HTR-8/SVneo (cell line): ENCODE measurements around the gene PAFAH1B2.
"Not testable (repeated sequence)": the region's sequence is repeated elsewhere in the genome, so short reads cannot be mapped to it uniquely, and the experiment has no call there.

Source experiments
- DNase-seq: peaks from one replicate; pipeline ENCODE4 v3.0.0; 2011; ENCODE audit warnings: low spot score, mixed read lengths; ENCODE audit not compliant: insufficient read length
- FAIRE-seq: peaks from 2 replicates; lab custom pipeline; 2011; peaks lifted over from hg19 to GRCh38; lab: Jason Lieb, UNC

The PAFAH1B2 gene

DNA sequence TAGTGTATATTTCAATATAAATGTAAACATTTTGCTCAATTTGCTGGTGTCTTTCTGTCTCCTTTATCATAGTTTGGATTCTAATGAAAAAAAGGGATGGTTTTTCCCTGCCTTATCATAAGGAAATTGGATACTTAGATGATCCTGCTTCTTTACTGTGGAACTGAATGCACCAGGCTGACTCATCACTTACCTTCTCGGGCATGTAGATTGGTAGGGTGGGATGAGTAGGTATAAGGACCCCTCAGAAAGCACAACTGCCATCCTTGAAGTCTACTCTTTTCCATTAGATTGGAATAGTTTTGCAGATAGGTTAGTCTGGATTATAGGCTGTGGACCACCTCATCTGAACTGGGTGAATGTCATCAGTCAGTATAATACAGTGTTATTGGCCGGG lies 26.9 kb downstream of the PAFAH1B2 start:
- no peak for DNase-seq
- peak; percentile 42 for FAIRE-seq

DNA sequence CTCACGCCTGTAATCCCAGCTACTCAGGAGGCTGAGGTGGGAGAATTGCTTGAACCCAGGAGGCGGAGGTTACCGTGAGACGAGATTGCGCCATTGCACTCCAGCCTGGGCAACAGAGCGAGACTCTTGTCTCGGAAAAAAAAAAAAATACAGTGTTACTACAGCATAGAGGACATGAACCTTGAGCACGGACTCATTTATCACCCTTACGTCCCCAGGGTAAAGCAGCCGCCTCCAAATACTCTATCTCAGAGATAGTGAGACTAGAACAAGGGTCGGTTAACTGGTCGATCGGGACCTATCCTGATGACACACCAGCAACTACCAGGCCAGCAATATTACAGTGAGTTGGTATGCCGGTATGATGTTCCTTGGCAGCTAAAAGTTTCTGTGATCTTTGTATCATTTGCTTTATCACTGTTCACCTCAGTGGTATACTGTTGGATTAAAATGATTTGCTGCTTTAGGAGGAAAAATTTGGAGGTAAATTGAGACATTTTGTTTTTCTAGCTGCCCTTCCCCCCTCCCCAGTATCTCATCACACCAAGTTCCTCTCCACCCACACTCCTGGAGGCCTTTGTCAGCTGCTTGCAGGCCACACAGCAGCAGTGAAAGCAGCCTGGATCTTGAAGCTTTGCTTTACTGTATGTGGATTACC lies 27.4 kb downstream of the PAFAH1B2 start:
- DNase-seq (no peak), FAIRE-seq (no peak)

DNA sequence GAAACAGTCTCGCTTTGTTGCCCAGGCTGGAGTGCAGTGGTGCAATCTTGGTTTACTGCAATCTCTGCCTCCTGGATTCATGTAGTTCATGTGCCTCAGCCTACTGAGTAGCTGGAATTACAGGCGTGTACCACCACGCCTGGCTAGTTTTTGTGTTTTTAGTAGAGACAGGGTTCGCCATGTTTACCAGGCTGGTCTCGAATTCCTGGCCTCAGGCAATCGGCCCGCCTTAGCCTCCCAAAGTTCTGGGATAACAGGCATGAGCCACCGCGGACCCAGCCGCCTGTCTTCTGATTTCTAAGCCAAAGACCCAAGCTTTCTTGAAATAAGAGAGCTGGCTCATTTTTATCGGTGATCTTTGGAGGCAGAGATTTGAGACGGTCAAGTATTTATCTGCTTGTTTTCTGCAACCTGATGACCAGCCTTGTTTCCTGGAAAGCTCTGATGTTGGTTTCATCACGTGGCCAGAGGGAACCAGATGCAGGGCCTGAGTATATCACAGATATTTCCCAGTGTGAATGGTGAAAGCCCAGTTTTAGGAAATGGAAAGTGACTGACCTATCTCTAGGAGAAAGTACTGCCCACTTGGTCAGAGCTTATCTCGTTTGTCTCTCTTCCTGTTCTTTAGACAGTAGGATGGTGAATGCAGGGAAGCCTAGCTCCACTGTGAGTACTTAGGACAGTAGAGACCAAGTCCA lies 28.8 kb downstream of the PAFAH1B2 start:
- DNase-seq: no peak
- no peak for FAIRE-seq

DNA sequence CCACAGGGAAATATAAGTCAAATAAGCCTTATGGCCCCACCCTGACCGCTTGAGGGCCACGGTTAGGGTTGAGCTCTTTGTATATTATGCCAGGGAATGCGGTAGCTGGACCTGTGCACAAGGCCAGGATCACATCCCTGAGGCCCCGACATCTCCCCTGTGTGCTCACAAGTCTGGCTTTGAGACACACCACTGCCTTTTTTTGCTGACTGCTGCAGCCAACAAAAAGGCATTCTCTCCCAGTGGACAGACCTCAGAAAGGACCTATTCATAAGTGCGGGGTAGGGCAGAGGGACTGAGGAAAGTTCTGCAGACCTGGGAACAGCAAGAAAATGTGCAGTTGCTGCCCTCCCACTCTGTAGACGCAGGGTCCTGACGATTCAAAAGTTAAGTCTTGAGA lies 31.0 kb downstream of the PAFAH1B2 start:
- no peak for FAIRE-seq
- DNase-seq: no peak

DNA sequence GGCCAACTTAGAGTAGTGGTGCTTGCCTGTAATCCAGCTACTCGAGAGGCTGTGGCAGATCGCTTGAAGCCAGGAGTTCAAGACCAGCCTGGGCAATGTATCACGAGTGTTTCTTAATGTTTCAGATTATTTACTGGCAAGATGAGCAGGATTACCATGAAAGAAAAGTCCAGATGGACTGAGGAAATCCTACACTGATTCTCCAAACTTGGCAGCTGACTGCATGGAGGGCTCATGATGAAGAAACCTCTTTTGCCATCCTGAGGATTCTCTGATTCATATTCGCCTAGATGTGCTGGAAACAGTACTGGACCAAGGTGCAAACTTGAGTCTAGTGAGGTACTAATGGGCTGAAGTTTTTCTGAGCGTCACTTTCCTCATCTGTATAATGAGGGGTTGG lies 31.7 kb downstream of the PAFAH1B2 start:
- FAIRE-seq: no peak
- no peak for DNase-seq

DNA sequence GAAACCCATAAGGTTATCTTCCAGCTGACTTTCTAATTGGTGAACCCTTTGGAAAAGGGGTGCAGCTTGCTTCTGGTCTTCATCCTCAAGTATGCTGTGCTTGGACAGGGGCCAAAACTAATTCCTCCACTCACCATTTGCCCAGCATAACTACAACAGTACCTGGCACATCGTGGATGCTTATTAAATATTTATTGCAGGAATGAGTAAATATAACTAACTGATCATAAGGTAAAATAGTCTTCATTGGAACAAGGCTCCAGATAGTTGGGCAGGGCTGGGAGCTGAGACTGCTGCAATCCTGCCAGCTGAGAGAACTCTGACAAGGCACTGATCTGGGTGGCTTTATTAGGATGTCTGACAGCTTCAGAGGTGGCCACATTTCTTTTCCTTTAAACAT lies 32.1 kb downstream of the PAFAH1B2 start:
- DNase-seq (no peak), FAIRE-seq (peak; percentile 58)

DNA sequence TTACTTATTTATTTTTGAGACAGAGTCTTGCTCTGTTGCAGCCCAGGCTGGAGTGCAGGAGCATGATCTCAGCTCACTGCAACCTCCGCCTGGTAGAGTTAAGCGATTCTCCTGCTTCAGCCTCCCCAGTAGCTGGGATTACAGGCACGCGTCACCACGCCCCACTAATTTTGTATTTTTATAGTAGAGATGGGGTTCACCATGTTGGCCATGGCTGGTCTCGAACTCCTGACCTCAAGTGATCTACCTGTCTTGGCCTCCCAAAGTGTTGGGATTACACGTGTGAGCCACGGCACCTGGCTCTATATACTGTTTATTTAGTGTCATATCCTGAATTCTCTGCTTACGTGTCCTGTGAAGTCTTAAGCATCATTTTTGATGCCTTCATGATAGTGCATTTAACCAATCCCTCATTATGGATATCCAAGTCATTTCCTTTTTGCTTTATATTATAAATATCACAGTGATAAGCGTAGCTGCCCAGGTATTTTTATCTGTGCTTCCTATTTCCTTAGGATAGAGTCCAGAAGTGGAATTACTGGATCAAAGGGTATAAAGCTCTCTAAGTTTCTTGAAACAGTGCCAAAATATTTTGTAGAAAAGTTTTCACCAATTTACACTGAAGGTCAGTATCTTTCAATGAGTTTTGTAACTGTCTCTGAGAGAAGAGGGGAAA lies 33.6 kb downstream of the PAFAH1B2 start:
- FAIRE-seq: no peak

DNA sequence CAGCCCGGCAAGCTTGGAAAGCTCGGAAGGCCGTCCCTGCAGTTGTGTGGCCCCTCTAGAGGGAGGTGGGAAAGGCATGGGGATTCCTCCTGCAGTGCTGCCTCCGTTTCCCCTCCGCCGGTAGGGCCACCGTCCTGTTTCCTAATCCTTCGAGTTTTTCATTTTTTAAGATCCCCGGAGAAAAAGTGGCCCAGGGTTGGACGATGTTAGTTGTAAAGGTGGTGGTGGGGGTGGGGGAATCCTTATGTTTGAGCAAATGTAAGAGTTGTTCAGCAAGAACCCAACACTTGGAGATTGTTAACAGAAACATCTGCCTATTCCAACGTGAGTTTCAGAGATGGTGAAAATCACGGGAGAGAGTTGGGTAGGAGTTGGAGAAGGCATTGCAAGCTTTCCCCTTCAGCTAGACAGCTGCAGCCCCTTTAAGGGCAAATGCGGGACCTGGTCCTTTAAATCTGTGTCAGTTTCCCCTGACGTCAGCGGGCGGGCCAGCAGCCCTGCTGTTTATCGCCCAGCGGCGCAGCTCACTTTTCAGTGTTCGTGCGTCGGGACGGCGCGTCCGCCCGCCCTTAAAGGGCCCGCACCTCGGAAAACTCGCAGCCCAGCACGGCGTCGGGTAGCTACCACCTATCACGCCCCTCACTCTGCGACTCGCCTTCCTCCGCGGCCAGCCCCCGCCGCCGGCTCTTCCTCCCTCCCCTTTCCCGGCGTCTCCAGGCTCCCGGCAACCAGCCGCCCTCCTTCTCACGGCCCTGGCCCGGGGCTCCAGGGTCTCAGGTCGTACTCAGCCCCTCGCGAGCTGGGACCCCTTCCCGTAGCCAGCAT lies 34.3 kb downstream of the PAFAH1B2 start, which contains the start of gene SIDT2:
Gene SIDT2, plus strand, starts transcription at position 534 of the 825 bp plus-strand sequence. CDS start 521 bp downstream, outside the sequence.
- peak; percentile 98 for FAIRE-seq

More for the DNA sequence above, 33.6 kb downstream of the PAFAH1B2 start:
- no peak for DNase-seq

DNA sequence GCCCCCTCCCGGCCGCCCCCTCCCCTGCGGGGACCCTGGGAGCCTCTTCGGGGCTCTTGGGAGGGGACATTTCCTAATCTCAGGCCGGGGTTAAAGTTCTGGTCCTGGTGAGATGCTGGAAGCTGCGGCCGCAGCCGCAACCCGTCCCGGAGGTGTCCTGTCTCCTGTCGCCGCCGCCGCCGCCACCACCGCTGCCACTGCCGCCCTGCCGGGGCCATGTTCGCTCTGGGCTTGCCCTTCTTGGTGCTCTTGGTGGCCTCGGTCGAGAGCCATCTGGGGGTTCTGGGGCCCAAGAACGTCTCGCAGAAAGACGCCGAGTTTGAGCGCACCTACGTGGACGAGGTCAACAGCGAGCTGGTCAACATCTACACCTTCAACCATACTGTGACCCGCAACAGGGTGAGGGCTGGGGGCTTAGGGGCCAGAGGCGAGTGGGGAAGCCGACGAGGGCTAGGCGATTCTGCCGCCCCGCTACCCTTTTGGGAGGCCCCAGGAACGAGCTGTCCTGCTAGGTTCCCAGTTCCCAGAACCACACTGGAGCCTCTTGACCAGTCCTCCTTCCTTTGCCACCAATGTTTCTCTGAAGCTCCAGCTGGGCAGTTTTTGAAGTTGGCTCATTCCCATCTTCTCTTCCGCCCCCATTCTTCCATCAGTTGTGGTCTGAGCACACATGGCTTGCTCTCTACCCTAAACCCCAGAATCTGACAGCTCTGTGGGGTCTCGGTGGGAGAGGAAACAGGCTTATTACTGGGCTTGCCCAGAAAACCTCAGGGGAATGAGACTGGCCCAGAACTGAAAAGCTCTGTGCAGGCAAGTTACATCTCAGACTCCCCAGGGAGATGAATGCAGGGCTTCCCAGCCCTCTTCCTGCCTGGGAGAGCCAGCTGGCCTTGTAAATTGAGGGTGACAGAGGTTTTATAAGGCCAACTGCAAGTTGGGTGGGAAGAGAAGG lies 35.2 kb downstream of the PAFAH1B2 start:
- FAIRE-seq: peak; percentile 68
- DNase-seq: peak; percentile 31

More for the DNA sequence above, 34.3 kb downstream of the PAFAH1B2 start, which contains the start of gene SIDT2:
- DNase-seq: peak; percentile 93

DNA sequence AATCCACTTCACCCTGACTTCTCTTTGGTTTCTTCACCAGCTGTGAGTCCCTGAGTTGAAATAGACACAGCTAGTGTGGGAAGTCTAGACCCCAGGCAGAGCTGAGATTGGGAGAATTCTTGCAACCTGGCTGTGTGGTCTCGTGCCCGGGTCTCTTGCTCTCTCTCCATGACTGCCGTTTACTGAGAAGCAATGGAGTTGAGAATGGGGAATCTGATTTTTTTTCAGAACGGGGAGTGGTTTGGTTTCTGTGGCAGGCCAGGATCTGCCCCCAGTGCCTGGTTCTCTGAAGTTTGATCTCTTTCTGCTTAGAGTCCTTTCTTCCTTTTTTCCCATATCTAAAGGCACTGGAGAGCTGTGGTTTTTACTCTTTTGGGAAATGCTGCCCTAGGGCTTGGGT lies 35.9 kb downstream of the PAFAH1B2 start:
- FAIRE-seq: no peak

DNA sequence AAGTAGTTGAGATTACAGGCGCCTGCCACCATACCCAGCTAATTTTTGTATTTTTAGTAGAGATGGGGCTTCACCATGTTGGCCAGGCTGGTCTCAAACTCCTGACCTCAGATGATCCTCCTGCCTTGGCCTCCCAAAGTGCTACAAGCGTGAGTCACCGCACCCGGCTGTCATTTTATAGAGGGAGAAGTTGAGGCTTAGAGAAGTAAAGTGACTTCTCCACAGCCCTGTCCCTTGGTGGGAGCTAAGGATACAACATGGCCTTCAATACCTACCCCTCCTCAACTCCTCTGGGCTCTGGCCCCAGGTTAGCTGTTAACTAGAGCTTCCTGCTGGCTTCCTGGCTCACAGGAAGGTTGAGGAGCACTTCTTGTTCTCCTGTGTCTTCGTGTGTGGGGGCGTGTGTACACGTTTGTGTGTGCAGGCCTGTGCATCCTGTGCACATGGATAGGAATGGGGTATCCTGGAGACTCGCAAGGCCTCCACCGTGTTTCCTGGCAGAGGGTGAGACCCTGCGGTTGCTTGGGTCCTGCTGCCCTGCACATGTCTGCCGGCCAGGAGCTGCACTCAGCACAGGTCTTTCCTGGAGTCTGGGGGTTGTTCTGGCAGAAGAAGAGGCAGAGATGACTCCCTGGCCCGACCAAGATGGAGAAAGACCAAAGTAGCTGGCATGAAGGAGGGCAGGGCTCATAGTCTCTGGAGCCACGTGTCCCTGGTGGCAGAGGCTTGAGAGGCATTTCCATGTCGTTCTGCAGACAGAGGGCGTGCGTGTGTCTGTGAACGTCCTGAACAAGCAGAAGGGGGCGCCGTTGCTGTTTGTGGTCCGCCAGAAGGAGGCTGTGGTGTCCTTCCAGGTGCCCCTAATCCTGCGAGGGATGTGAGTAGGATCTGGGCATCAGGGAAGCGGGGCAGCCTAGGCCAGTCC lies 36.8 kb downstream of the PAFAH1B2 start:
- DNase-seq (no peak), FAIRE-seq (no peak)

More for the DNA sequence above, 35.9 kb downstream of the PAFAH1B2 start:
- DNase-seq: no peak

DNA sequence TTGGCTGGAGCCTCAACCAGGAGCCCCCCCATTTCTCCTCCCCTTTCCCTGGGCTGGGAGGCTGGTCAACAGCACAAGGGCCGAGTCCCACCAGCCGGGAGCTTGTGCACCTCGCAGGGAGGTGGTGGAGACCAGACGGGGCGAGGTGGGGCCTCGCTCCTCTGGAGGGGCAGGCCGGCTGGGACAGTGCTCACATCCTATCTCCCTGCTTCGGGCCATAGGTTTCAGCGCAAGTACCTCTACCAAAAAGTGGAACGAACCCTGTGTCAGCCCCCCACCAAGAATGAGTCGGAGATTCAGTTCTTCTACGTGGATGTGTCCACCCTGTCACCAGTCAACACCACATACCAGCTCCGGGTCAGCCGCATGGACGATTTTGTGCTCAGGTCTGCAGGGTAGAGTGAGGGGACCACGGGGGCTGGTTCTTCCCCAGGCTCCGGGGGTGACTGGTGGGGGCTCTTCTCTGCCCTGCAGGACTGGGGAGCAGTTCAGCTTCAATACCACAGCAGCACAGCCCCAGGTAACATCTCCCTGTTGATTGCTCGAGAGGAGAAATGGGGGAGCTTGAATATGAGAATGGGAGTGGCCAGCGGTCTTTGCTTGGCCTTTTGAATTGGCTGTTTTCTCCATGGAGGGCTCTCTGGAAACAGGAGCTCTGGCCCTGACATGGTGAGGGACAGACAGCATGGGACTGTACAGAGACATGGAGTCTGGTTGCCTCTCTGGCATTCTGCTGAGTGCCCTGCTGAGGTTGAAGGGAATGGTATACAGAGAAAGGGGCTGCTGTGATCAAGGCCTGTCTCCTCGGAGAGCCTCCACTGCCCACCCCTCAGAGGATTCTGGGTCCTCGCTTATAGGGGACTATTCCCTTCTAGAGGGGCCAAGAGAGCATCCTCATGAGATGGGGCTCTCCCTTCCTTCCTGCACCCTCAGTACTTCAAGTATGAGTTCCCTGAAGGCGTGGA lies 37.8 kb downstream of the PAFAH1B2 start:
- FAIRE-seq (no peak), DNase-seq (no peak)

DNA sequence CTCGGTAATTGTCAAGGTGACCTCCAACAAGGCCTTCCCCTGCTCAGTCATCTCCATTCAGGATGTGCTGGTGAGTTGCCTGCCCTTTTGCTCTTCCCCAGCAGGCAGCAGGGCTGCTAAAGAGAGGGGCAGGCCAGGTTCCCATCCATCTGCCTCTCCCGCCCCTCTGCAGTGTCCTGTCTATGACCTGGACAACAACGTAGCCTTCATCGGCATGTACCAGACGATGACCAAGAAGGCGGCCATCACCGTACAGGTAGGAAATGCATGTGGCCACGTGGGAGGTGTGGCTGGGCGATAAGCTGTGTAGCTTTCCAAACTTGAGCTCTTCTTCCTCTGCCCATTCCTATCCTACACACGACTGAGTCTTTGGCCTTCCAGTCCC lies 38.5 kb downstream of the PAFAH1B2 start:
- FAIRE-seq (no peak), DNase-seq (no peak)

DNA sequence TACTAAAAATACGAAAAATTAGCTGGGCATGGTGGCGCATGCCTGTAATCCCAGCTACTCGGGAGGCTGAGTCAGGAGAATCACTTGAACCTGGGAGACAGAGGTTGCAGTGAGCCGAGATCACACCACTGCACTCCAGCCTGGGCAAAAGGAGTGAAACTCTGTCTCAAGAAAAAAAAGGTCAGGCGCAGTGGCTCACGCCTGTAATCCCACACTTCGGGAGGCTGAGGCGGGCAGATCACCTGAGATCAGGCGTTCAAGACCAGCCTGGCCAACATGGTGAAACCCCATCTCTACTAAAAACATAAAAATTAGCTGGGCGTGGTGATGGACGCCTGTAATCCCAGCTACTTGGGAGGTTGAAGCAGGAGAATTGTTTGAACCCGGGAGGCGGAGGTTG lies 39.1 kb downstream of the PAFAH1B2 start:
- not testable (repeated sequence) for FAIRE-seq, DNase-seq

DNA sequence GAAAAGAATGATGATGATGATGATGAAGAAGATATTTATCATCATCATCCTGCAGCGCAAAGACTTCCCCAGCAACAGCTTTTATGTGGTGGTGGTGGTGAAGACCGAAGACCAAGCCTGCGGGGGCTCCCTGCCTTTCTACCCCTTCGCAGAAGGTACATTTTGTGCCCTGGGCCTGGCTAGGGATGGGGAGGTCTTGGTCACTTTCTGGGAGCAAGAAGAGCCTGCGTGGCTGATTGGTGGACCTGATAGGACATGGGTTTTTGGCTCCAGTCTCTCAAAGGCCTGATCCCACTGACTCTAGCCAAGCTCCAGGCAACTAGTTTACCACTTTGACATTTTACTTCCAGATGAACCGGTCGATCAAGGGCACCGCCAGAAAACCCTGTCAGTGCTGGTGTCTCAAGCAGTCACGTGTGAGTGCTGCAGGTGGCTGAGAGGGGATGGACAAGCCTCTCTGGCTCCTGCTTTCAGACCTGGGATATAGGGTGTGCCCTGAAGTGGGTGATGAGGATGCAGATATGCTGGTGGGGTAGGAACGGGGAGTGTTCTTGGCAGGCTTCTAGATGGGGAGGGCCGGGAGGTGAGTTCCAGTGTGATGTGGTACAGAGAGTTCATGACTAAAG lies 39.8 kb downstream of the PAFAH1B2 start:
- DNase-seq (no peak), FAIRE-seq (no peak)

DNA sequence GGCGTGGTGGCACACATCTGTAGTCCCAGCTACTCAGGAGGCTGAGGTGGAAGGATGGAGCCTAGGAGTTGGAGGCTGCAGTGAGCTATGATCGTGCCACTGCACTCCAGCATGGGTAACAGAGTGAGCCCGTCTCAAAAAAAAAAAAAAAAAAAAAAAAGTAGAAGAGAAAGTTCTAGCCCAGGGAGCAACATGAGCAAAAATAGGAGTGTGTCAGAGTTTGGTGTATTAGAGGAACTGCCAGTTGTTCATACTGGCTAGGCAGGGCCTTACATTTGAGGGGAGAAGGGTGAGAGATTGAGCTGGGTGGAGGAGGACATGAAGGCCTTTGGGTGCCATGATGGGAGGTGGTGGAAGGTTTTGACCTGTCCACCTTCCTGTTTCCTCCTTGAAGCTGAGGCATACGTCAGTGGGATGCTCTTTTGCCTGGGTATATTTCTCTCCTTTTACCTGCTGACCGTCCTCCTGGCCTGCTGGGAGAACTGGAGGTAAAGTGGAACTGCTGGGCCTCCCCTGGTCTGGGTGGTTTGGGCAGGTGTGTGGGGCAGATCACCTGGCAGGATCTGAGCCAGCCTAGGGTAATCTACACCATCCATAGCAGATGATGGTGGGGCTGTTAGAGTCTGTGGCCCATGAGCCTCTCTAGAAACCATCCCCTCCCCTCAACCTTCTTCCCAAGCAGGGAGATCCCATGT lies 41.8 kb downstream of the PAFAH1B2 start:
- DNase-seq (no peak), FAIRE-seq (no peak)
